ENCODE data around the gene PLAC8.

The PLAC8 gene

GRCh38 chr4:83121246-83121645, 6.7 kb upstream of the PLAC8 start:
- Histone ChIP-seq H3K27me3 (replicated peaks) (no peaks in the 10 kb centered on the region), H3K27ac (no peak overlapping the region), H3K4me3 (ENCODE audit: low read depth, low read length) (no peak overlapping the region), H3K36me3 (replicated peaks) (no peaks in the 10 kb centered on the region)
- in situ Hi-C loops (cut with HindIII; ENCODE audit: low pct_ligation_motif_present, low sequenced_read_pairs) = no loop called here
- TF ChIP-seq, protein P1, sequence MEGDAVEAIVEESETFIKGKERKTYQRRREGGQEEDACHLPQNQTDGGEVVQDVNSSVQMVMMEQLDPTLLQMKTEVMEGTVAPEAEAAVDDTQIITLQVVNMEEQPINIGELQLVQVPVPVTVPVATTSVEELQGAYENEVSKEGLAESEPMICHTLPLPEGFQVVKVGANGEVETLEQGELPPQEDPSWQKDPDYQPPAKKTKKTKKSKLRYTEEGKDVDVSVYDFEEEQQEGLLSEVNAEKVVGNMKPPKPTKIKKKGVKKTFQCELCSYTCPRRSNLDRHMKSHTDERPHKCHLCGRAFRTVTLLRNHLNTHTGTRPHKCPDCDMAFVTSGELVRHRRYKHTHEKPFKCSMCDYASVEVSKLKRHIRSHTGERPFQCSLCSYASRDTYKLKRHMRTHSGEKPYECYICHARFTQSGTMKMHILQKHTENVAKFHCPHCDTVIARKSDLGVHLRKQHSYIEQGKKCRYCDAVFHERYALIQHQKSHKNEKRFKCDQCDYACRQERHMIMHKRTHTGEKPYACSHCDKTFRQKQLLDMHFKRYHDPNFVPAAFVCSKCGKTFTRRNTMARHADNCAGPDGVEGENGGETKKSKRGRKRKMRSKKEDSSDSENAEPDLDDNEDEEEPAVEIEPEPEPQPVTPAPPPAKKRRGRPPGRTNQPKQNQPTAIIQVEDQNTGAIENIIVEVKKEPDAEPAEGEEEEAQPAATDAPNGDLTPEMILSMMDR (IDR thresholded peaks at IDR 0.05; ENCODE audit: low read depth, low read length, missing control alignments) = no peak
- DNase-seq = no peak

- no peaks in the 10 kb centered on the region for H3K36me3 ChIP-seq (replicated peaks)
- DNase-seq = no peak
- no peaks in the 10 kb centered on the region for H3K27me3 ChIP-seq (replicated peaks)
- no peak overlapping the region for H3K4me3 ChIP-seq (ENCODE audit: low read depth, low read length)
- in situ Hi-C loops (cut with HindIII; ENCODE audit: low pct_ligation_motif_present, low sequenced_read_pairs) = no loop called here
- TF ChIP-seq, protein P1 (IDR thresholded peaks at IDR 0.05; ENCODE audit: low read depth, low read length, missing control alignments) = no peak
- no peak overlapping the region for H3K27ac ChIP-seq
These were observed 4.3 kb upstream of the PLAC8 start for GRCh38 chr4:83118869-83119268.

DNA sequence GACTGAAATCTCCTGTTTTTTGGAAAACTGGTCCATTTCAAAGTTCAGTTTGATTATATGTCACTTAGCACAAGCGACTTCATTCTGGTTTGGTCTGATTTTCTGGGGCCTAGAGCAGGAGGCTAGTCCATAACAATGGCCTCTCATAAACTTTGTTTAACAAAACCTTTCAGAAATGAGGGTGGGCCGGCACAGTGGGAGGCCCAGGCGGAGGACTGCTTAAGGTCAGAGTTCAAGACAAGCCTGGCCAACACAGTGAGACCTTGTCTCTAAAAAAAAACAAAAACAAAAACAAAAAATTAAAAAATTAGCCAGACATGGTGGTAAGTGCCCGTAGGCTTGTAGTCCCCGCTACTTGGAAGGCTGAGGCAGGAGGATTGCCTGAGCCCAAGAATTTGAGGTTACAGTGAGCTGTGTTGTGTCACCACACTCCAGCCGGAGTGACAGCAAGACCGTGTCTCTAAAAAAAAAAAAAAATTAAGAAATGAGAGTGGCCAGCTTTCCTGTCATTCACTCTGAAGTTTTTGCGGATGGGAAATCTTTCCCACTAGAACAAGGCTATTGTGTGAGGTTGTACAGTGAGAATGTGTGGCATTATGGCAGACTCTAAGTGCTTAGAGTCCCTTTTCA, 1.2 kb upstream of the PLAC8 start:
- no peak overlapping the region for H3K4me3 ChIP-seq (ENCODE audit: low read depth, low read length)
- no peaks in the 10 kb centered on the region for H3K27me3 ChIP-seq (replicated peaks)
- no peaks in the 10 kb centered on the region for H3K36me3 ChIP-seq (replicated peaks)
- TF ChIP-seq, protein P1 (IDR thresholded peaks at IDR 0.05; ENCODE audit: low read depth, low read length, missing control alignments) = no peak
- H3K27ac ChIP-seq = no peak overlapping the region
- in situ Hi-C loops (cut with HindIII; ENCODE audit: low pct_ligation_motif_present, low sequenced_read_pairs) = no loop called here
- DNase-seq = no peak

- in situ Hi-C loops (cut with HindIII; ENCODE audit: low pct_ligation_motif_present, low sequenced_read_pairs) = no loop called here
- DNase-seq = peak; percentile 16
- H3K27ac ChIP-seq = no peak overlapping the region
- TF ChIP-seq, protein P1 (IDR thresholded peaks at IDR 0.05; ENCODE audit: low read depth, low read length, missing control alignments) = no peak
- H3K27me3 ChIP-seq (replicated peaks) = no peaks in the 10 kb centered on the region
- no peak overlapping the region for H3K4me3 ChIP-seq (ENCODE audit: low read depth, low read length)
- no peaks in the 10 kb centered on the region for H3K36me3 ChIP-seq (replicated peaks)
These were observed 471 bp upstream of the PLAC8 start for GRCh38 chr4:83115000-83115399.

- TF ChIP-seq, protein P1 (IDR thresholded peaks at IDR 0.05; ENCODE audit: low read depth, low read length, missing control alignments) = no peak
- no peak overlapping the region for H3K27ac ChIP-seq
- in situ Hi-C loops (cut with HindIII; ENCODE audit: low pct_ligation_motif_present, low sequenced_read_pairs) = no loop called here
- DNase-seq = no peak
- no peak overlapping the region for H3K4me3 ChIP-seq (ENCODE audit: low read depth, low read length)
- no peaks in the 10 kb centered on the region for H3K27me3 ChIP-seq (replicated peaks)
- H3K36me3 ChIP-seq (replicated peaks) = no peaks in the 10 kb centered on the region
These were observed 1.1 kb downstream of the PLAC8 start for GRCh38 chr4:83113429-83113786.

Data from brain microvascular endothelial cell (primary cell).